H9 (cell line): ENCODE measurements around the gene PLD2. TPM values are rescaled to one million over a fixed set of nuclear protein-coding genes. Genes with fewer than 3 reads are reported as not detected.
"Not testable (repeated sequence)": the region's sequence is repeated elsewhere in the genome, so short reads cannot be mapped to it uniquely, and the experiment has no call there.

Experiments used
- DNase-seq: peaks from one replicate; pipeline ENCODE4 v3.0.0-alpha.2; 2017
- H2AFZ ChIP-seq: one replicate; pipeline ENCODE4 v1.6.1; 2013; ENCODE audit warnings: mild to moderate bottlenecking, low read length, control low read depth, moderate library complexity
- H2AK5ac ChIP-seq: 2 replicates; pipeline ENCODE4 v1.6.1; 2013; ENCODE audit warnings: low read length, control low read depth, mixed read lengths; ENCODE audit not compliant: insufficient read length
- H2BK120ac ChIP-seq: one replicate; pipeline ENCODE4 v1.6.1; 2013; ENCODE audit warnings: low read depth, mild to moderate bottlenecking, low read length, control low read depth, inconsistent platforms; ENCODE audit not compliant: poor library complexity, severe bottlenecking
- H2BK12ac ChIP-seq: 2 replicates; pipeline ENCODE4 v1.6.1; 2013; ENCODE audit warnings: low read length, control low read depth, mixed read lengths, low read depth; ENCODE audit not compliant: insufficient read length
- H2BK15ac ChIP-seq: 2 replicates; pipeline ENCODE4 v1.6.1; 2013; ENCODE audit warnings: low read depth, low read length, control low read depth
- H2BK20ac ChIP-seq: one replicate; pipeline ENCODE4 v1.6.1; 2013; ENCODE audit warnings: low read depth, mild to moderate bottlenecking, low read length, control low read depth, inconsistent platforms; ENCODE audit not compliant: poor library complexity, severe bottlenecking
- H2BK5ac ChIP-seq: 2 replicates; pipeline ENCODE4 v1.6.1; 2013; ENCODE audit warnings: low read length, control low read depth, mixed read lengths; ENCODE audit not compliant: insufficient read length
- H3K14ac ChIP-seq: 2 replicates; pipeline ENCODE4 v1.6.1; 2013; ENCODE audit warnings: low read length, control low read depth; ENCODE audit not compliant: insufficient read depth
- H3K18ac ChIP-seq: 2 replicates; pipeline ENCODE4 v1.6.1; 2013; ENCODE audit warnings: low read depth, mild to moderate bottlenecking, mixed read lengths, low read length, control low read depth; ENCODE audit not compliant: insufficient read length
- H3K23ac ChIP-seq: 2 replicates; pipeline ENCODE4 v1.6.1; 2013; ENCODE audit warnings: low read length, control low read depth, mixed read lengths, low read depth; ENCODE audit not compliant: insufficient read length
- H3K23me2 ChIP-seq: 2 replicates; pipeline ENCODE4 v1.6.1; 2013; ENCODE audit warnings: low read depth, mild to moderate bottlenecking, mixed read lengths, low read length, control low read depth; ENCODE audit not compliant: insufficient read length, poor library complexity, severe bottlenecking
- H3K27ac ChIP-seq: 2 replicates; pipeline ENCODE4 v1.5.1; 2013; ENCODE audit warnings: low read length, control low read depth, mixed read lengths, low read depth; ENCODE audit not compliant: insufficient read length
- H3K27me3 ChIP-seq: 2 replicates; pipeline ENCODE4 v1.6.1; 2013; ENCODE audit warnings: low read length, control low read depth, inconsistent platforms; ENCODE audit not compliant: insufficient read depth
- H3K4ac ChIP-seq: 2 replicates; pipeline ENCODE4 v1.6.1; 2013; ENCODE audit warnings: low read depth, mild to moderate bottlenecking, control low read depth, inconsistent platforms, low read length, moderate library complexity
- H3K4me1 ChIP-seq: 2 replicates; pipeline ENCODE4 v1.6.1; 2013; ENCODE audit warnings: low read length, control low read depth, inconsistent platforms; ENCODE audit not compliant: insufficient read depth
- H3K4me2 ChIP-seq: 2 replicates; pipeline ENCODE4 v1.6.1; 2013; ENCODE audit warnings: low read length, control low read depth, mixed read lengths; ENCODE audit not compliant: insufficient read length, insufficient read depth
- H3K56ac ChIP-seq: 2 replicates; pipeline ENCODE4 v1.6.1; 2013; ENCODE audit warnings: low read depth, mild to moderate bottlenecking, mixed read lengths, low read length, control low read depth; ENCODE audit not compliant: insufficient read length
- H3K79me1 ChIP-seq: 2 replicates; pipeline ENCODE4 v1.6.1; 2013; ENCODE audit warnings: low read depth, mild to moderate bottlenecking, moderate library complexity, low read length, control low read depth, inconsistent platforms; ENCODE audit not compliant: insufficient read depth, poor library complexity, severe bottlenecking
- H3K79me2 ChIP-seq: 2 replicates; pipeline ENCODE4 v1.6.1; 2013; ENCODE audit warnings: low read length, control low read depth, inconsistent platforms; ENCODE audit not compliant: insufficient read depth
- H3K9ac ChIP-seq: 2 replicates; pipeline ENCODE4 v1.6.1; 2013; ENCODE audit warnings: low read length, control low read depth, mixed read lengths; ENCODE audit not compliant: insufficient read length; ENCODE audit errors: extremely low read depth
- H3K9me3 ChIP-seq: one replicate; pipeline ENCODE4 v1.6.1; 2013; ENCODE audit warnings: low read depth, low read length, inconsistent platforms; ENCODE audit not compliant: control insufficient read depth
- H3T11ph ChIP-seq: one replicate; pipeline ENCODE4 v1.6.1; 2013; ENCODE audit warnings: mild to moderate bottlenecking, low read length, control low read depth, inconsistent platforms
- H4K20me1 ChIP-seq: one replicate; pipeline ENCODE4 v1.6.1; 2013; ENCODE audit not compliant: control insufficient read depth, insufficient read length, insufficient read depth
- H4K5ac ChIP-seq: 2 replicates; pipeline ENCODE4 v1.6.1; 2013; ENCODE audit warnings: low read depth, mild to moderate bottlenecking, mixed read lengths, low read length, control low read depth; ENCODE audit not compliant: insufficient read length
- H4K8ac ChIP-seq: replicated peaks from 2 replicates; pipeline ENCODE4 v1.6.1; 2013; ENCODE audit warnings: low read length, control low read depth, mixed read lengths, low read depth; ENCODE audit not compliant: insufficient read length
- H4K91ac ChIP-seq: 2 replicates; pipeline ENCODE4 v1.6.1; 2013; ENCODE audit warnings: low read depth, mild to moderate bottlenecking, moderate library complexity, mixed read lengths, low read length, control low read depth; ENCODE audit not compliant: insufficient read length
- H3K27ac Mint-ChIP-seq, 3 experiments: 2 replicates in 2 of 3; 3 replicates in 1 of 3; pipeline ENCODE4 v1.8.0; 2020 to 2021; ENCODE audit warnings: mixed read lengths in 3 of 3, mild to moderate bottlenecking in 1 of 3, moderate library complexity in 1 of 3
- H3K27me3 Mint-ChIP-seq: 2 replicates; pipeline ENCODE4 v1.8.0; 2021; ENCODE audit warnings: low read depth, mild to moderate bottlenecking, moderate library complexity, mixed read lengths
- H3K36me3 Mint-ChIP-seq, 3 experiments: 2 replicates in 2 of 3; 3 replicates in 1 of 3; pipeline ENCODE4 v1.8.0; 2020 to 2021; ENCODE audit warnings: low read depth in 3 of 3, mixed read lengths in 3 of 3; ENCODE audit not compliant: insufficient read depth in 1 of 3
- H3K4me1 Mint-ChIP-seq, 2 experiments: 2 replicates each; pipeline ENCODE4 v1.8.0; 2020; ENCODE audit warnings: mixed read lengths in 2 of 2
- H3K4me3 Mint-ChIP-seq, 2 experiments: 2 replicates in 1 of 2; 3 replicates in 1 of 2; pipeline ENCODE4 v1.8.0; 2020 to 2021; ENCODE audit warnings: mild to moderate bottlenecking in 2 of 2, mixed read lengths in 2 of 2, moderate library complexity in 1 of 2
- H3K9me3 Mint-ChIP-seq, 2 experiments: 2 replicates in 1 of 2; 3 replicates in 1 of 2; pipeline ENCODE4 v1.8.0; 2020; ENCODE audit warnings: mild to moderate bottlenecking in 2 of 2, mixed read lengths in 2 of 2, moderate library complexity in 1 of 2
- WGBS: extraction: QIAGEN DNeasy Blood & Tissue Kit; methylation state at CpG from one replicate; pipeline ENCODE4 v1.1.7; 2013; ENCODE audit warnings: missing lambda C conversion rate, low lambda C conversion rate, mixed read lengths; ENCODE audit not compliant: insufficient read length; ENCODE audit errors: extremely low coverage; 5-methylcytosine and 5-hydroxymethylcytosine counted together
- total RNA-seq: library from RNA; stranded (reverse); gene quantifications from 2 replicates; pipeline ENCODE4 v1.2.1, GENCODE V29; 2021
- TF ChIP-seq, protein P1 (sequence below): fragments of 200-600 bp; sonication (generic); conservative IDR thresholded peaks from 3 replicates; pipeline ENCODE4 v1.8.0; 2021; ENCODE audit warnings: antibody characterized with exemption, mild to moderate bottlenecking

PLD2 gene
- total RNA-seq, 1 experiment from 2014 or later: 63.3 TPM

- H2BK120ac ChIP-seq: no peak overlapping the region
- no peaks in the 10 kb centered on the region for H3K79me1 ChIP-seq
- Mint-ChIP-seq H3K9me3 (no peaks in the 10 kb centered on the region), H3K36me3 (peaks cover 0 to 2% (median 0%) of the 10 kb centered on the region in 3 experiments; a peak in 4 of 7 replicates), H3K4me3 (no peak overlapping the region), H3K27ac (peak overlapping the region in 2 of 3 experiments; percentile 9 to 46; a peak in 2 of 7 replicates), H3K27me3 (no peaks in the 10 kb centered on the region), H3K4me1 (peaks cover 25 to 27% of the 10 kb centered on the region in 2 experiments)
- no peak overlapping the region for H4K5ac ChIP-seq
- H2BK15ac ChIP-seq: no peak overlapping the region
- no peak overlapping the region for H2AFZ ChIP-seq
- H4K20me1 ChIP-seq: no peaks in the 10 kb centered on the region
- H3K79me2 ChIP-seq: no peaks in the 10 kb centered on the region
- H3T11ph ChIP-seq: no peak overlapping the region
- H3K9me3 ChIP-seq: no peaks in the 10 kb centered on the region
- H3K18ac ChIP-seq: no peak overlapping the region
- H4K8ac ChIP-seq: no peak overlapping the region
- no peak overlapping the region for H2BK12ac ChIP-seq
- DNase-seq: no peak
- H3K23ac ChIP-seq: no peak overlapping the region
- H3K14ac ChIP-seq: no peak overlapping the region
- H3K27me3 ChIP-seq: no peaks in the 10 kb centered on the region
- no peak overlapping the region for H3K4me2 ChIP-seq
- WGBS: no CpG with 5 or more reads among the region's 1 CpG
- H3K9ac ChIP-seq: no peak overlapping the region
- no peak overlapping the region for H3K27ac ChIP-seq
- H3K4ac ChIP-seq: no peak overlapping the region
- TF ChIP-seq, protein P1, sequence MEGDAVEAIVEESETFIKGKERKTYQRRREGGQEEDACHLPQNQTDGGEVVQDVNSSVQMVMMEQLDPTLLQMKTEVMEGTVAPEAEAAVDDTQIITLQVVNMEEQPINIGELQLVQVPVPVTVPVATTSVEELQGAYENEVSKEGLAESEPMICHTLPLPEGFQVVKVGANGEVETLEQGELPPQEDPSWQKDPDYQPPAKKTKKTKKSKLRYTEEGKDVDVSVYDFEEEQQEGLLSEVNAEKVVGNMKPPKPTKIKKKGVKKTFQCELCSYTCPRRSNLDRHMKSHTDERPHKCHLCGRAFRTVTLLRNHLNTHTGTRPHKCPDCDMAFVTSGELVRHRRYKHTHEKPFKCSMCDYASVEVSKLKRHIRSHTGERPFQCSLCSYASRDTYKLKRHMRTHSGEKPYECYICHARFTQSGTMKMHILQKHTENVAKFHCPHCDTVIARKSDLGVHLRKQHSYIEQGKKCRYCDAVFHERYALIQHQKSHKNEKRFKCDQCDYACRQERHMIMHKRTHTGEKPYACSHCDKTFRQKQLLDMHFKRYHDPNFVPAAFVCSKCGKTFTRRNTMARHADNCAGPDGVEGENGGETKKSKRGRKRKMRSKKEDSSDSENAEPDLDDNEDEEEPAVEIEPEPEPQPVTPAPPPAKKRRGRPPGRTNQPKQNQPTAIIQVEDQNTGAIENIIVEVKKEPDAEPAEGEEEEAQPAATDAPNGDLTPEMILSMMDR: no peak
- H2BK5ac ChIP-seq: no peak overlapping the region
- H2BK20ac ChIP-seq: no peak overlapping the region
- no peak overlapping the region for H4K91ac ChIP-seq
- H2AK5ac ChIP-seq: no peak overlapping the region
- H3K23me2 ChIP-seq: no peaks in the 10 kb centered on the region
- peaks cover 15% of the 10 kb centered on the region; the same call in 1 of the 2 replicates for H3K4me1 ChIP-seq
- no peak overlapping the region for H3K56ac ChIP-seq
These were observed 56.4 kb downstream of the PLD2 start for GRCh38 chr17:4863321-4863720.

- H4K8ac ChIP-seq, H2AK5ac ChIP-seq, H4K20me1 ChIP-seq, H3T11ph ChIP-seq, H3K56ac ChIP-seq, H3K23ac ChIP-seq, H3K27ac ChIP-seq, H3K4me1 ChIP-seq, H3K79me1 ChIP-seq, H3K23me2 ChIP-seq, H2BK12ac ChIP-seq, H2BK15ac ChIP-seq, H4K91ac ChIP-seq, H3K4ac ChIP-seq, DNase-seq, H2BK5ac ChIP-seq, H3K9me3 Mint-ChIP-seq, H2BK20ac ChIP-seq, H3K4me1 Mint-ChIP-seq, H3K14ac ChIP-seq, H3K18ac ChIP-seq, H2AFZ ChIP-seq, H4K5ac ChIP-seq, H3K27me3 Mint-ChIP-seq, H3K4me2 ChIP-seq, H3K9ac ChIP-seq, H3K36me3 Mint-ChIP-seq, H3K4me3 Mint-ChIP-seq, H3K9me3 ChIP-seq, H3K27ac Mint-ChIP-seq, H2BK120ac ChIP-seq, H3K27me3 ChIP-seq, H3K79me2 ChIP-seq: not testable (repeated sequence)
- no CpG with 5 or more reads among the region's 5 CpGs for WGBS
These were observed 60.6 kb downstream of the PLD2 start for GRCh38 chr17:4867535-4867934.
